ENCODE data around the gene CFB.

The CFB gene

DNA sequence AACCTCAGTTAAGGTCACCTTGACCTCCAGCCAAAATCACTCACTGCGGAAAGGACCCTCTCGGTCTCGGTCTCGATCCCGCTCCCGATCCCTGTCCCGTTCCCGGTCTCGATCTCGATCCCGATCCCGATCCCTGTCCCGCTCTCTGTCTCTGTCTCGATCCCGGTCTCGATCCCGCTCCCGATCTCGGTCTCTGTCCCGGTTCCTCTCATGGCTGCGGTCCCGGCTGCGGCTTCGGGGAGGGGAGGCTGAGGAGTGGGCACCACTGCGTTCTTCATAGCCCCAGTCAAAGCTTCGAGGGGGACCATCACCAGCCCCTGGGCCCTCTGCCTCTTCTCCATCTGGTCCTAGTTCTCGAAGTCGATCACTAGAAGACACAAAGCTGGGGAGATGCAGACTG lies 8.6 kb downstream of the CFB start:
- TF ChIP-seq CEBPB (IDR thresholded peaks at IDR 0.05) (no peak), CREB1 (IDR thresholded peaks at IDR 0.05; ENCODE audit: low read depth) (no peak), TCF12 (IDR thresholded peaks at IDR 0.05; ENCODE audit: low read depth) (no peak), TAF1 (IDR thresholded peaks at IDR 0.05; ENCODE audit: low read depth) (no peak), REST (IDR thresholded peaks at IDR 0.05; ENCODE audit: low read depth) (no peak), EGR1 (IDR thresholded peaks at IDR 0.05) (no peak), ZBTB7A (IDR thresholded peaks at IDR 0.05; ENCODE audit: low read depth) (no peak), EP300 (IDR thresholded peaks at IDR 0.05; ENCODE audit: borderline replicate concordance) (no peak), TEAD4 (IDR thresholded peaks at IDR 0.05) (no peak), RAD21 (IDR thresholded peaks at IDR 0.05; ENCODE audit: low read depth) (no peak), FOXM1 (IDR thresholded peaks at IDR 0.05; ENCODE audit: borderline replicate concordance, low read depth) (no peak), YY1 (IDR thresholded peaks at IDR 0.05; ENCODE audit: low read depth) (no peak)
- TF ChIP-seq, protein P1, sequence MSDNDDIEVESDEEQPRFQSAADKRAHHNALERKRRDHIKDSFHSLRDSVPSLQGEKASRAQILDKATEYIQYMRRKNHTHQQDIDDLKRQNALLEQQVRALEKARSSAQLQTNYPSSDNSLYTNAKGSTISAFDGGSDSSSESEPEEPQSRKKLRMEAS (IDR thresholded peaks at IDR 0.05) = no peak
- TF ChIP-seq, protein P2, sequence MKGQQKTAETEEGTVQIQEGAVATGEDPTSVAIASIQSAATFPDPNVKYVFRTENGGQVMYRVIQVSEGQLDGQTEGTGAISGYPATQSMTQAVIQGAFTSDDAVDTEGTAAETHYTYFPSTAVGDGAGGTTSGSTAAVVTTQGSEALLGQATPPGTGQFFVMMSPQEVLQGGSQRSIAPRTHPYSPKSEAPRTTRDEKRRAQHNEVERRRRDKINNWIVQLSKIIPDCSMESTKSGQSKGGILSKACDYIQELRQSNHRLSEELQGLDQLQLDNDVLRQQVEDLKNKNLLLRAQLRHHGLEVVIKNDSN (IDR thresholded peaks at IDR 0.05) = no peak

DNA sequence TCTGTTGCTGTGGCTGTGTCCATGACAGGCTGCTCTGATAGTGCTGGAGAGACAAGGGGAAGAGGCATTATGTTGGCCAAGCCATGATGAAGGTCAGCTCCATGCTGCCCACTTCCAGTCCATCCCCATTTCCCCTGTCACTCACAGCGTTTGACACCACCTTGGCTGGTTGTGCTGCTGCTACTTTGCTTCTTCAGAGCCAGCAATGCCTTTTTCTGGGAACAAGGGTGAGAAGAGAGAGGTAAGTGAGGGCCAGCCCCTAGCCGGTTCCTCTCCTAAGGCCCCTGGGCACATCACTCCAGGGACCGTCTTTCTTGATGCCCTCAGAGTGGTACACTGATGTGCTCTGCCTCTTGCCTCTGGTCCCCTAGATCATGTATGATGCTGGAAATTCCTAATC lies 10.9 kb downstream of the CFB start:
- TF ChIP-seq TAF1 (IDR thresholded peaks at IDR 0.05; ENCODE audit: low read depth) = no peak

DNA sequence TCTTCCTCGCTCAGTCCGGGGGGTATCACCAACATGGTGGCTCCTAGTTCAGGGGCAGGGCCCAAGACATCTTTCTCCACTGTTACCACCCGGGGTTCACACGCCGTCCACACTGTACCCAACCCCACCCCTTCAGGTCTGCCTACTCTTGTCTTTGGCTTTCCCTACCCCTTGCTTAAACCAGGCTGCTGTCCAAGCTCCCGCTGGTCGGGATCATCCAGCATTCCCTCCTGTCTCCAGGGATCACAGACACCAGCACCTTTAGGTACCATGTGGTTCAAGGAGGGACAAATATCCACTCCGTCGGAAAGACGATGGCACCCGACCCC lies 12.5 kb downstream of the CFB start:
- TF ChIP-seq EP300 (IDR thresholded peaks at IDR 0.05; ENCODE audit: borderline replicate concordance) (no peak), CREB1 (IDR thresholded peaks at IDR 0.05; ENCODE audit: low read depth) (no peak), EGR1 (IDR thresholded peaks at IDR 0.05) (no peak), CEBPB (IDR thresholded peaks at IDR 0.05) (no peak), YY1 (IDR thresholded peaks at IDR 0.05; ENCODE audit: low read depth) (no peak), RAD21 (IDR thresholded peaks at IDR 0.05; ENCODE audit: low read depth) (no peak), TEAD4 (IDR thresholded peaks at IDR 0.05) (no peak), ZBTB7A (IDR thresholded peaks at IDR 0.05; ENCODE audit: low read depth) (no peak), REST (IDR thresholded peaks at IDR 0.05; ENCODE audit: low read depth) (no peak), TCF12 (IDR thresholded peaks at IDR 0.05; ENCODE audit: low read depth) (no peak), NFIC (IDR thresholded peaks at IDR 0.05) (no peak)
- TF ChIP-seq, protein P1 (IDR thresholded peaks at IDR 0.05) = no peak
- TF ChIP-seq, protein P2 (IDR thresholded peaks at IDR 0.05) = no peak

DNA sequence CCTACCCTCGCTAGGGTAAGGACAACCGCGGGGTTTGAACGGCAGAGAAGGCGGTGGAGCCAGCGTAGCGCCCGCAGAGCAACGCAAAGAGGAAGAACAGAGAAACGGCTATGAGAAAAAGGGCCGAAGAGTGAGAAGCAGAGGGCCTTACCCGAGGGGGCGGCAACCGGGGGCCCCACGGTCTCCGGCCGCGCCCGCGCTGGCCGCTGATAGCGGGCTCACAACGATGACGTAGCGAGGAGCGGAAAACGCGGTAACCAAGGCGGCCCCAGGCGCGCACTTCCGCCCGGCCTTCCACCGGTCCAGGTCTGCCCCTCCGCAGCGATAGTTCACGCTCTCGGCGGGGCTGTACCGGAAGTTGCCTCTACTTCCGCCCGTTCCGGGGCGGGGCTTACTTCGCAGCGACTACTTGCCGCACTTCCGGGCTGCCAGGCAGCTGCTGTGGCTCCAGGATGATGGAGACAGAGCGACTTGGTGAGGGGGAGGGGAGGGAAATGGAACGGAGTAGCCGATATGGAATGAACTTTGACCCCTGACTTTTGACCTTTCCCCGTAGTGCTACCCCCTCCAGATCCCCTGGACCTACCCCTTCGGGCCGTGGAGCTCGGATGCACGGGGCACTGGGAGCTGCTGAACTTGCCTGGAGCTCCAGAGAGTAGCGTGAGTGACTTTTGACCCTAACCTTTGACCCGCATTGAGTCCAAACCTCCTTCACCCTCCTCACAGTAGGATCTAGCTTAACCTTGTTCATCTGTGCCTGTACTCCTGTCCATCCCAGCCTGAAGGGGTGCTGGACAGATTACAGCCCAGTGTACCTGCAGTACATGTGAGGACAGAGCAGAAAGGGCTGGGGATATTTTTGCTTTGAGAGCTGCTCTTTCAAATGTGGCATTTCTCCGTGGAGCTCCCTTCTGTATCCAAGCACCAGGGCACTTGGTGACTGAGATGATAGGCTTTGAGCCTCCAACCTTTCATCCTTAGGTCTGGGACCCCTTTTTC lies 13.1 kb downstream of the CFB start, which contains the start of the genes NELFE and SKIC2:
Gene NELFE (minus strand): TSS at position 231 of the 999 bp plus-strand sequence. CDS start 525 bp downstream, outside the sequence.
Gene SKIC2 (plus strand): TSS at position 435 of the 999 bp plus-strand sequence. CDS start 18 bp downstream, at position 453.
- TF ChIP-seq NFIC (IDR thresholded peaks at IDR 0.05) (0 out of 2 replicates have a peak, but pooled peaks have one; percentile 12), YY1 (IDR thresholded peaks at IDR 0.05; ENCODE audit: low read depth) (0 out of 2 replicates have a peak, but pooled peaks have one; percentile 23), CREB1 (IDR thresholded peaks at IDR 0.05; ENCODE audit: low read depth) (peak; percentile 98), TEAD4 (IDR thresholded peaks at IDR 0.05) (no peak), TAF1 (IDR thresholded peaks at IDR 0.05; ENCODE audit: low read depth) (peak; percentile 88), CEBPB (IDR thresholded peaks at IDR 0.05) (no peak; the same call in 1 of the 2 replicates), TCF12 (IDR thresholded peaks at IDR 0.05; ENCODE audit: low read depth) (peak; percentile 68), ZBTB7A (IDR thresholded peaks at IDR 0.05; ENCODE audit: low read depth) (no peak)
- TF ChIP-seq, protein P1 (IDR thresholded peaks at IDR 0.05) = peak; percentile 89

- TF ChIP-seq CEBPB (IDR thresholded peaks at IDR 0.05) = no peak
- TF ChIP-seq ZBTB7A (IDR thresholded peaks at IDR 0.05; ENCODE audit: low read depth) = no peak
- TF ChIP-seq, protein P1 (IDR thresholded peaks at IDR 0.05) = no peak
- no peak for TF ChIP-seq NFIC (IDR thresholded peaks at IDR 0.05)
- no peak for TF ChIP-seq EP300 (IDR thresholded peaks at IDR 0.05; ENCODE audit: borderline replicate concordance)
- TF ChIP-seq, protein P2 (IDR thresholded peaks at IDR 0.05) = no peak
- no peak for TF ChIP-seq CREB1 (IDR thresholded peaks at IDR 0.05; ENCODE audit: low read depth)
- no peak for TF ChIP-seq TEAD4 (IDR thresholded peaks at IDR 0.05)
Observed at GRCh38 chr6:31961616-31962015, 15.7 kb downstream of the CFB start.
